GM18520 (cell line): ENCODE data around the gene CD1B.
"Not testable (repeated sequence)": the region's sequence is repeated elsewhere in the genome, so short reads cannot be mapped to it uniquely, and the experiment has no call there.

Experiments used
- ATAC-seq: cut with Tn5 transposase; IDR thresholded peaks from one replicate; pipeline ENCODE4 v1.9.1; 2021; ENCODE audit not compliant: unreplicated experiment

CD1B gene

DNA sequence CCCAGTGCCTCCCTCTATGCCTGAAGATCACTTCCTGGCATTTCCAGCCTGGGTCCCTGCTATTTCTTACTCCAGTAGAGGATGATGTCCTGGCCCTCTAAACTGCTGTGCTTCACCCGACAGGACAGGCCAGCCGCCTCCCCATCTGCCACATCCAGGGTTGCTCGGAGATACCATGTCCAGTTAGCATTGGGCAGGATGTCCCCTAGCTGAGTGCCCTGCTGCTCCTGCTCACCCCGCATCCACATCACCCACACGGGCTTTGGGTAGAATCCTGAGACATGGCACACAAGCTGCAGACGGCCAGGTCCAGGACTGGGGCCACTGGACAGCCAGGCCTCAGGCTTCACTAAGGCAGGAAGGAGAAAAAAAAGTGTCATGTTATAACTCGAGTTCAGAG lies 2.0 kb downstream of the CD1B start:
- no peak for ATAC-seq

DNA sequence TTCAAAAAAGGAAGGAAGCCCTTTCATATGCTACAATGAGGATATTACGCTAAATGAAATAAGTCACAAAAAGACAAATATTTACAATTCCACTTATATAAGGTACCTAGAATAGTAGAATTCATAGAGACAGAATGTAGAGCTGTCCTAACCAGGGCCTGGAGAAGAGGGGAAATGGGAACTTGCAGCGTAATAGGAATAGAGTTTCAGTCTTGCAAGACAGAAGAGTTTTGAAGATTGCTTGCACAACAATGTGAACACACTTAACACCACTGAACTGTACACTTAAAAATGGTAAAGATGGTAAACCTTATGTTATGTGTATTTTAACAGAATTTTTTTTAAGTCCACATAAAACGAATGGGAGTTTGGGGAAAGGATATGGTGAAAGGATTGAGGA lies 2.9 kb downstream of the CD1B start:
- ATAC-seq: no peak

GRCh38 chr1:158327481-158327880 lies 3.9 kb downstream of the CD1B start:
- ATAC-seq: no peak

GRCh38 chr1:158324395-158324794 lies 6.9 kb downstream of the CD1B start:
- ATAC-seq: no peak

- no peak for ATAC-seq
Measured at GRCh38 chr1:158323866-158324265, 7.5 kb downstream of the CD1B start.

- ATAC-seq: no peak
Measured at GRCh38 chr1:158311066-158311465, 20.3 kb downstream of the CD1B start.

DNA sequence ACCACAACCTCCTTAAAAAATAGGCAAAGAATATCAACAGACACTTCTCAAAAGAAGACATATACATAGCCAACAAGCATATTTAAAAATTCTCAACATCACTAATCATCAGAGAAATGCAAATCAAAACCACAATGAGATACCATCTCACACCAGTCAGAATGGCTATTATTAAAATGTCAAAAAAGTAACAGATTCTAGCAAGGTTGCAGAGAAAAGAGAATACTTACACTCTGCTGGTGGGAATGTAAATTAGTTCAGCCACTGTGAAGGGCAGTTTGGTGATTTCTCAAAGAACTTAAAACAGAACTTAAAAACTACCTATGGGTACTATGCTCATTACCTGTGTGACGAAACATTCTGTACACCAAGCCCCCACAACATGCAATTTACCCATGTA lies 20.7 kb downstream of the CD1B start:
- no peak for ATAC-seq

DNA sequence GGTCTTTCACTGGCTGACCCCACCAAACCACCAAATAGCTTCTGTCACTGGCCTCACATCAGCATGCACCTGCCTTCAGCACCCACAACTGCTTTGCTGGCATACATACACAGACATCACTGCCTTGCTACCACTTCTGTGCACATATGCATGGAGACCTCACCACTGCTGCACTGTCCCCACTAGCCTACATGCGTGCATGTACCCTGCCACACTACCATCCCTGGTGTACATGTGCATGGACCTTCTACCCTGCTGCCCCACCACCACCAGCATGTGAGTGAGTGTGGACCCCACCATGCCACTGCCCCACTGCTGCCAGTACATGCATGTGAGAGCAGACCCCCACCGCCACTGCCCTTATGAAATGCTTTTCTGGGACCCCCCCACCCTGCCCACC lies 35.5 kb downstream of the CD1B start:
- ATAC-seq: no peak

DNA sequence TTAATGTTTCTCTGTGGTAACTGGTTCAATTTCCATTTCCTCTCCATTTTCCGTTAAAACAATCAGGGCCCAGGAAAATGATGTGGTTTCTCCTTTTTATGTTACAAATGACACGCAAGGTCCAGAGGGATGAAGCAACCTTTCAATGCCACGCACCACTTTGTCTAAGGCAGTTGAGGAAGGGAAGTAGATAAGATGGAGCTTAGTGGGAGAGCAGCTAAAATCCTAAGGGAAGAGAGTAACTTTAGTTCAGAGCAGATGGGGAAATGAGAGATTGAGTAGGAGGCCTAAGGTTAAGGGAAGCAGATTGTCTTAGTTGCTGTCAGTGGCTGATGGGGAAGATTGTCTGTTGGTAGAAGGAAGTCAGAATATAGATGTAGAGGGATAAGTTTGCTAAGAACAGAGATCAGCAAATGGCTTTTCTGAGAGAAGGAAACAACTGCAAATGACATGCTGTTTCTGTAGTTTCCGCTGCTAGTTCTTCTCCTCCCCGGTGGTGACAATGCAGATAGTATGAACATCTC lies 40.9 kb downstream of the CD1B start:
- no peak for ATAC-seq

DNA sequence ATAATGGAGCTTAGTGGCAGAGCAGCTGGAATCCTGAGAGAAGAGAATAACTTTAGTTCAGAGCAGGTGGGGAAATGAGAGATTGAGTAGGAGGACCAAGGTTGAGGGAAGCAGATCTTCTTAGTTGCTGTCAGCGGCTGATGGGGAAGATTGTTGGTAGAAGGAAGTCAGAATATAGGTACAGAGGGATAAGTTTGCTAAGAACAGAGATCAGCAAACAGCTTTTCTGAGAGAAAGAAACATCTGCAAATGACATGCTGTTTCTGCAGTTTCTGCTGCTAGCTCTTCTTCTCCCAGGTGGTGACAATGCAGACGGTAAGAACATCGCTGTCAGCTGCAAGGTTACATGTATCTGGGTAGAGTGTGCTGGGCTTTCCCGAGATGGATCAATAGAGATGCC lies 41.5 kb downstream of the CD1B start, which contains the start of gene CD1C:
TSS of gene CD1C (plus strand) at position 113 of the 400 bp plus-strand sequence. CDS start at position 255, 142 bp downstream.
- no peak for ATAC-seq

- no peak for ATAC-seq
Measured at GRCh38 chr1:158286941-158287346, 44.4 kb downstream of the CD1B start.

DNA sequence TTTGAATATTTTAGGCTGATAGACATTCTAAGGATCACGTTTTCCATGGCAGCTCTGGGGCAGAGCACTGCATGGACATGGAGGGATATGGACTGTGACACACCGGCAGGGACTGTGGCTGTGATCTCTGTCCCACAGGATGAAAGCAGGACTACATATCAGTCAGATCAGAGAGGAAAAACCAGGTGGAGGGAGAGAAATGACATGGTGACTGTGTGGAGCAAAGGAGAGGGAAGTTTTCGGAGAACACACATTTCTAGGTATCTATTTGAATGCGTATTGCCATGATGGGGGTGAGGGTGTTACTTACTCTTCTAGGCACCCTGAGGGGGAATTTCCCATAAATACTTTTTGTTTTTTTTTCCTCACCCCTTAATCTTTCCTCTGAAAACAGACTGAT lies 44.8 kb downstream of the CD1B start:
- ATAC-seq: no peak

- ATAC-seq: peak; percentile 27
Measured at GRCh38 chr1:158285756-158286241, 45.5 kb downstream of the CD1B start.

GRCh38 chr1:158283965-158284364 lies 47.4 kb downstream of the CD1B start:
- ATAC-seq: peak; percentile 78

- not testable (repeated sequence) for ATAC-seq
Measured at GRCh38 chr1:158282421-158282820, 48.9 kb downstream of the CD1B start.
